HepG2 (cell line): ENCODE measurements around the gene CPT1B. TPM values are rescaled to one million over a fixed set of nuclear protein-coding genes. Genes with fewer than 3 reads are reported as not detected.
A peak's percentile ranks its signal among the peaks of the same experiment; 100 is the strongest.

Experiments
- ELF3 ChIP-seq: IDR thresholded peaks from 2 replicates; pipeline ENCODE4 v1.6.1; 2016; ENCODE audit warnings: missing genetic modification reagents, missing compliant biosample characterization
- ZNF790 ChIP-seq: sonication (generic); formaldehyde crosslinking; IDR thresholded peaks from 2 replicates; pipeline ENCODE4 v1.8.0; 2022; ENCODE audit warnings: missing genetic modification reagents, mild to moderate bottlenecking, borderline replicate concordance
- polyA plus RNA-seq, 8 experiments: library from polyadenylated mRNA; depleted of rRNA in 3 of 8; stranded (reverse) in 7 of 8; unstranded in 1 of 8; fragments of >200 nt; fragmentation: Illumina TruSeq in 4 of 8; extraction: Trizol in 4 of 8; gene quantifications; 2 replicates each; pipeline versions ENCODE4 v1.2.1 to v1.2.3, GENCODE V29; 2011 to 2016; ENCODE audit warnings: low read depth in 4 of 8, missing spikeins in 1 of 8, mixed read lengths in 1 of 8; ENCODE audit not compliant: insufficient read depth in 1 of 8
- total RNA-seq, 5 experiments: library from RNA; depleted of rRNA; stranded (reverse); fragments of >200 nt; fragmentation: Illumina TruSeq; extraction: Trizol; gene quantifications; 2 replicates each; pipeline ENCODE4 v1.2.3, GENCODE V29; 2016; ENCODE audit warnings: low read depth in 1 of 5
- TF ChIP-seq, protein P1 (sequence below): sonication (generic); formaldehyde crosslinking; IDR thresholded peaks from 2 replicates; pipeline ENCODE4 v1.5.1; 2020; ENCODE audit warnings: mild to moderate bottlenecking, missing genetic modification reagents, borderline replicate concordance
- TF ChIP-seq, protein P2 (sequence below): sonication (generic); formaldehyde crosslinking; conservative IDR thresholded peaks from 2 replicates; pipeline ENCODE4 v1.4.0; 2020; ENCODE audit warnings: missing genetic modification reagents

The CPT1B gene
- total and polyA plus RNA-seq, 2 of the 13 experiments (the other 11 are each of a cell fraction or from before 2014, with no cell fraction given): 9.2 to 19.5 TPM

DNA sequence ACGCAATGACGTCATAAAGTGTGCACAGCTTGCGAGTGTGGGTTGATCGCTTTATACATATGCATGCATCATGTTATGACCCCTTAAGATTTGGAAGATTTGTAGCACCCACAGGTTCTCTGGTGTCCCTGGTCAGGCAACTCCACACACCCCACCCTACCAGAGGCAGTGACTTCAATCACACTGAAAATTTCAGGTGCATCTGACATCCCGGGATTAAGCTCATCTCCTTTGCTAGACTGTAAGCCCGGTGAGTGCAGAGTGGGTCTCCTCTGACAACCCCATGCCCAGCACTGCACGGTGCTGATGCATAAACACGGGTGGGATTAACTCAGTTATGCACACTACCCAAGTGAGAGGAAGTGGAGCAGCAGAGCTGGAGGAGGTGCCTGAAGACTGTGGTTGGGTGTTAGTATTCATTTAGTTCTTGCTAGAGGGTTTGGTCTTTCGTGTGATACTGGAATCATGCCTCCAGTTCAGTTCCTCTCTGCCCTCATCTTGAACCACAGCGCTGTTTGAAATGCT is 43.2 kb upstream of the CPT1B start (continued):
- TF ChIP-seq, protein P1, sequence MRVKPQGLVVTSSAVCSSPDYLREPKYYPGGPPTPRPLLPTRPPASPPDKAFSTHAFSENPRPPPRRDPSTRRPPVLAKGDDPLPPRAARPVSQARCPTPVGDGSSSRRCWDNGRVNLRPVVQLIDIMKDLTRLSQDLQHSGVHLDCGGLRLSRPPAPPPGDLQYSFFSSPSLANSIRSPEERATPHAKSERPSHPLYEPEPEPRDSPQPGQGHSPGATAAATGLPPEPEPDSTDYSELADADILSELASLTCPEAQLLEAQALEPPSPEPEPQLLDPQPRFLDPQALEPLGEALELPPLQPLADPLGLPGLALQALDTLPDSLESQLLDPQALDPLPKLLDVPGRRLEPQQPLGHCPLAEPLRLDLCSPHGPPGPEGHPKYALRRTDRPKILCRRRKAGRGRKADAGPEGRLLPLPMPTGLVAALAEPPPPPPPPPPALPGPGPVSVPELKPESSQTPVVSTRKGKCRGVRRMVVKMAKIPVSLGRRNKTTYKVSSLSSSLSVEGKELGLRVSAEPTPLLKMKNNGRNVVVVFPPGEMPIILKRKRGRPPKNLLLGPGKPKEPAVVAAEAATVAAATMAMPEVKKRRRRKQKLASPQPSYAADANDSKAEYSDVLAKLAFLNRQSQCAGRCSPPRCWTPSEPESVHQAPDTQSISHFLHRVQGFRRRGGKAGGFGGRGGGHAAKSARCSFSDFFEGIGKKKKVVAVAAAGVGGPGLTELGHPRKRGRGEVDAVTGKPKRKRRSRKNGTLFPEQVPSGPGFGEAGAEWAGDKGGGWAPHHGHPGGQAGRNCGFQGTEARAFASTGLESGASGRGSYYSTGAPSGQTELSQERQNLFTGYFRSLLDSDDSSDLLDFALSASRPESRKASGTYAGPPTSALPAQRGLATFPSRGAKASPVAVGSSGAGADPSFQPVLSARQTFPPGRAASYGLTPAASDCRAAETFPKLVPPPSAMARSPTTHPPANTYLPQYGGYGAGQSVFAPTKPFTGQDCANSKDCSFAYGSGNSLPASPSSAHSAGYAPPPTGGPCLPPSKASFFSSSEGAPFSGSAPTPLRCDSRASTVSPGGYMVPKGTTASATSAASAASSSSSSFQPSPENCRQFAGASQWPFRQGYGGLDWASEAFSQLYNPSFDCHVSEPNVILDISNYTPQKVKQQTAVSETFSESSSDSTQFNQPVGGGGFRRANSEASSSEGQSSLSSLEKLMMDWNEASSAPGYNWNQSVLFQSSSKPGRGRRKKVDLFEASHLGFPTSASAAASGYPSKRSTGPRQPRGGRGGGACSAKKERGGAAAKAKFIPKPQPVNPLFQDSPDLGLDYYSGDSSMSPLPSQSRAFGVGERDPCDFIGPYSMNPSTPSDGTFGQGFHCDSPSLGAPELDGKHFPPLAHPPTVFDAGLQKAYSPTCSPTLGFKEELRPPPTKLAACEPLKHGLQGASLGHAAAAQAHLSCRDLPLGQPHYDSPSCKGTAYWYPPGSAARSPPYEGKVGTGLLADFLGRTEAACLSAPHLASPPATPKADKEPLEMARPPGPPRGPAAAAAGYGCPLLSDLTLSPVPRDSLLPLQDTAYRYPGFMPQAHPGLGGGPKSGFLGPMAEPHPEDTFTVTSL: no peak
- TF ChIP-seq, protein P2, sequence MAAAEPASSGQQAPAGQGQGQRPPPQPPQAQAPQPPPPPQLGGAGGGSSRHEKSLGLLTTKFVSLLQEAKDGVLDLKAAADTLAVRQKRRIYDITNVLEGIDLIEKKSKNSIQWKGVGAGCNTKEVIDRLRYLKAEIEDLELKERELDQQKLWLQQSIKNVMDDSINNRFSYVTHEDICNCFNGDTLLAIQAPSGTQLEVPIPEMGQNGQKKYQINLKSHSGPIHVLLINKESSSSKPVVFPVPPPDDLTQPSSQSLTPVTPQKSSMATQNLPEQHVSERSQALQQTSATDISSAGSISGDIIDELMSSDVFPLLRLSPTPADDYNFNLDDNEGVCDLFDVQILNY (CRISPR knock-in tag): no peak
- TF ChIP-seq ELF3 (CRISPR knock-in tag) (no peak), ZNF790 (CRISPR knock-in tag) (0 out of 2 replicates have a peak, but pooled peaks have one; percentile 31)
